HL-60/S4 (cell line): ENCODE results near the gene EFCC1.

Experiments used
- in situ Hi-C: fragments of 300-500 bp; cut with MboI; formaldehyde crosslinking; loops from 2 replicates; pipeline ENCODE4 v1.14.3; 2022; ENCODE audit warnings: low sequenced_read_pairs

EFCC1 gene

DNA sequence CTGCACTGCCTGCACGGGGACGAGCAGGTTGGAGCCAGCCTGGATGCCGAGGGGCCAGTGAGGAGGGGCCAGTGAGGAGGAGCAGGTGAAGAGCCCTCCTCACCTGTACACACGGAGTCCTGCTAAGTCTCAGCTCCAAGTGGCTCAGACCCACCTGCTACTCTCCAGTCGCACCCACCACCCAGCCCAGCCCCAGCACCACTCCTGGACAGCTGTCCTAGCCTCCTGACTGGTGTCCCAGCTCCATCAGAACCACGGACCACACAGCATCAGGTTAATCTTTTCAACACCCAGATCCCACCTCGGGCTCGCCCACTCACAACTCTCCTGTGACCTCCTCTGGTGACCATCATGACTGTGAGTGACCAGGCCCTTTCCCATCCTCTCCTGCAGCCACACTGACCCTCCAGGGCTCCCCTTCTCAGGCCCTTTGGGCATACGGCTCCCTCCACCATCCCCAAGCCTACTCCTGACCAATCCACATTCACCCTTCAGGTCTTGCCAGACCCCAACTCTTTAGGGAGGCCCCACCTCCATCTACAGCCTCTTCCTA lies 13.8 kb downstream of the EFCC1 start:
- in situ Hi-C loops, result no loop called here

DNA sequence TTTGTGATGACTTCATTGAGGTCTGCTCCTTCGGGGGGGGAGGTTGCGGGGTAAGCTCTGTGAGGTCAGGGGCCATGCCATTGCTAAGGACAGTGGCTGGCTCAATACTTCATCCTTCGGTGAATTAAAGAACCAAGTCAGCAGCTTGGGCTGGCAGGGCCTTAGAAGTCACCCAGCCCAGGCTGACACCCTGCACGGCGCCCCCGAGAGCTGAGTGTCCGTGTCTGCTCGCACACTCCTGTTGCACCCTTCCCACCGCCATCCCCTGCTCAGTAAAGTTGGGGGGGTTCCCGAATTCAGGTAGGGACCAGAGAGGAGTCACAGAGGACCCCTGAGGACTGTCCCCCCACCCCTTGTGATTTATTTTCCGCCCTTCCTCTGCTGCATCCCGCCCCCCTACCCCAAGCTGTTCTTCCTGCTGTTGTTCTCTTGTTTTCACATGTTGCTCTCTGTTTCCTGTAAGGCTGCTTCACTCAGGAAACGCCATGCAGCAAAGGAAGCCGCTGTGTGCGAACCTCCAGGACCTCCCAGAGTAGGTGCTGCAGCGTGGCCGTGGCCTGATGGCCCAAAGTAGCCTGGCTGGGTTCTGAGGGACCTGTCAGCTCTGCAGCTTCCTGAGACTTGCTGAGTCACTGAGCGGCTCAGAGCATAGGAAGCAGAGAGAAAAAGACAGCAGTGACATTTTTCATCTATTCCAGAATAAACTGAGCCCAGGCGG lies 14.4 kb downstream of the EFCC1 start:
- in situ Hi-C loops, result no loop called here

DNA sequence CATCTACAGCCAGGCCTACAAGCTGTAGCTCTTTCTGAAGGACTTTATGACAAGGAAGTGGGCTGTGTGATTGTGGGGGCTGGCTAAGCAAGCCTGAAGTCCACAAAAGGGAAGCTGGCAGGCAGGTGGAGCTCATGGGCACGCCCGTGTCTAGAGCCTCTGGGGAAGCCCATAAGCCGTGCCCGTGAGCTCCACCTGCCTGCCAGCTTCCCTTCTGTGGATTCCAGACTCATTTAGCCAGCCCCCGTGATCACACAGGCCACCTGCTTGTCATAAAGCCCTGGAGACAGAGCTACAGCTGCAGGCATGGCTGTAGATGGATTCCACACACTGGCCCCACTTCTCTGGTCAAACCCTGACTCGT lies 15.2 kb downstream of the EFCC1 start:
- in situ Hi-C loops, result no loop called here

DNA sequence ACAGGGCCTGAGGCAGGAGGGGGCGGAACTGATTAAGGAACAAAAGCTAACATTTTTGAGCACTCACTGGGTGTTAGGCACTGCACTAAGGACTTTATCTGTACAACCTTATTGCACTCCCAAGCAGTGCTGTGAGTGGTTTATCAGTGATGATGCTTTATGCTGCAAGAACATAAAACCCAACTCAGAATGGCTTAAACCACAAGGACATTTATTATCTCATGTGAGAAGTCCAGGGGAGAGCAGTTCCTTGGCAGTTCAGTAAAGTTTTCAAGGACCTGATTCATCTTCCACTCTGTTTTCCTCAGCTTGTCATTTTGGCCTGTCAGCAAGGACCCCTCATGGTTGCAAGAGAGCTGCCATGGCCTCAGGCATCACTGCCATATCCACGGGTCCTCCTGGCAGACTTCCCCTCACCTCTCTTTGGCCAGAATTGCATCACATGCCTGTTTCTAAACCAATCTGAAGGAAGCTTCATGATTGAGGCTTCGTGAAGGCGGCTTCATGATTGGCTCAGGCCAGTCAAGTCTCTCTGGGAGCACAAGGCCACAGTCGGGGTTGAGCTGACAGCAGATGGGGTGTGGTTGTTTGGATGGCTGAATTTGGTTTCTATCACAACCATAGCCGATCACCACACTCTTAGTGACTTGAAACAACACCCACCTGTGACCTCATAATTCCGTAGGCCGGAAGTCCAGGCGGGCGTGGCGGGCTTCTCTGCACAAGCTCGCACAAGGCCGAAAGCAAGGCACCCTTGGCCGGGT lies 15.8 kb downstream of the EFCC1 start:
- in situ Hi-C loops, result no loop called here

DNA sequence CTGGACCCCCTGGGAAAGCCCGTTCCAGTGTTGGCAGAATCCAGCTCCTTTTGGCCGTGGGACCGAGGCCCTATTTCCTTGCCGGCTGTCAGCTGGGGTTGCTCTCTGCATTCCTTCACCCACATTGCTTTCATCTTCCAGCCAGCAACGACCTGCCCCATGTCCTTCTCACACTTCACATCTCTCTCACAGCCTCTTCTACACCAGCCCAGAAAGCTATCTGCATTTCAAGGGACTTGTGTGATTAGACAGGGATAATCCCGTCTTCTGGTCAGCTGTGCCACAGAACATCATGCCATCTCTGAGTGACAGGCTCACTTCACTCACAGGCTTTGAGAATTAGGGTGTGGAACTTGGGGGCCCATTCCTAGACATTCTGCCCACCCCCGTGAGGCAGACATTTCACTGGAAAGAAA lies 16.4 kb downstream of the EFCC1 start:
- in situ Hi-C loops, result no loop called here

DNA sequence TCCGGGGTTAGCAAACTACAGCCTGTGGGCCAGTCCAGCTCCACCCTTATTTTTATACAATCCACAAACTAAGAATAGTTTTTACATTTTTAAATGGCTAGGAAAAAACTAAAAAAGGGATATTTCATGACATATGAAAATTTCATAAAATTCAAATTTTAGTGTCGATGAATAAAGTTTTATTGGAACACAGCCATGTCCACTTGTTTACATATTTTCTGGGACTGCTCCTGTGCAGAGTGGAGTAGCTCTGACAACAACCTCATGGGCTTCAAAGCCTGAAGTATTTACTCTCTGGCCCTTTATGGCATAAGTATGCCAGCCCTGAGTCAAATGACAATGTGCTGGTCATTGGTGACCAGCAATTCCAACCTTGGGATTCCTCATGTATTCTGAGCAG lies 17.2 kb downstream of the EFCC1 start:
- in situ Hi-C loops, result no loop called here

DNA sequence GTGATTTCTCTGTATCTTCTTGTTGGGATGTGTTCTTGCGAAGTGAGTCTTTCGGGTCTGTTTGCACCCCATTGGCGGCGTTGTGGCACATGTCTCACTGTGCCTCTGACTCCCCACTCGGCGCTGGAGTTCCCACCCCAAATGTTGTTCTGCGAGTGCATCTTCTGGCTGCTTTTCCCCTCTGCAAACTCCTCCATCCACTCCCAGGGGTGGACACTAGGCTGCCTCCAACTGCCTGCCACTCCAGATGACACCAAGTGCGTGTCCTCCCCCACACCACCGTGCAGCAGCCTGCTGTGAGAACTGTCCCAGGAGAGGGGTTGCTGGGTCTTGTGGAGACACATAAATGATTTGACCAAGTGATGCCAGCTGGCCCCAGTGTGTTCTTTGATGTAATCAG lies 17.6 kb downstream of the EFCC1 start:
- in situ Hi-C loops, result no loop called here

DNA sequence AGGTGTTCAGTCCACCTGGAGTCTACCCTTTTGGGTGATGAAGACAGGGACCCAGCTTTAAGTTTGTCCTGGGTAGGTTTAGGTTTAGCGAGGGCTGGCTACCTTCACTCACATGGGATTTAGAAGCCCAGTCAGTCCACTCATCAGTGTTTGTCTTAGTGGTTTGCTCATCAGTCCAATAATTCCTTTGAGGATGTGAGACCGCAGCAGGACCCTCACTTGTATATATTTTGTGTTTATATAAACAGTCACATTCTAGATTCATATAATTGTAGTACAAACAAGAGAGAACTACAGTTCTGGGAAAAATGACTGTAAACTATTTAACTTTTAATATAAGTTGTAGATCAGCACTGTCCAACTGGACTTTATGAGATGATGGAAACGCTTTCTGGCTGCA lies 18.2 kb downstream of the EFCC1 start:
- in situ Hi-C loops, result no loop called here

DNA sequence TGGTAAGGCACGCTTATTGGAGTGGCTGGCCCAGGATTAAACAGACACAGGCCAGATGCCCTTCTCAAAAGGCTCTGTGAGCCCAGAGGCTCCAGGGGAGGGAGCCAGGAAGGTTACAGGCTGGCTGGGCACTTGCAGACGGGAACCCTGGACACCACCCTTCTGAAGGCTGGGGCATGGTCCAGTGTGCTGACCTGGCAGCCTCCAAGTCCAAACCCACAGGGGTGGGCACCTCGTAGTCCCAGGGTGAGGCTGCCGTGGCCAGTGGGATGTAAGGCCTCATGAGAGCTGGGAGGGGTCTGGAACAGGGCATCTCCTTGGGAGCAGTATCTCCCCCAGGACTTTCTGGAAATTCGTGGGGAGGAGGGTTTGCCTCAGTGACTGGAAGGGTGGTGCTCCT lies 19.6 kb downstream of the EFCC1 start:
- in situ Hi-C loops, result loop anchor here (5.0 kb wide), 1 partner anchor 38 kb away; no protein-coding TSS in a partner anchor

DNA sequence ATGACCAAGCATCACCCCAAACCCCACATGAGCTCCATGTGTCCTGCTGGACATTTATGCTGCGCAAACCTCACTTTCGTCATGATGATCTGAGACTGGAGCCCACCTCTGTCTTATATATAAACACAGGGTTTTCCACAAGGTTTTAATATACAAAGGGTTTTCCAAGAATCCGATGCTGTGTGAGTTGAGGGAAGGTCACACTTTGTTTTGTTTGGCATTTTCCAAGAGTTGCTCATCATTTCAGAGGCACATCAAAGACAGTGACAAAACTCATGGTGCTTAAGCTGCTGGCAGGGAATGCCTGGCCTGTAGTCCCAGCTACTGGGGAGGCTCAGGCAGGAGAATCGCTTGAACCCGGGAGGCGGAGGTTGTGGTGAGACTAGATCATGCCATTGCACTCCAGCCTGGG lies 20.0 kb downstream of the EFCC1 start:
- in situ Hi-C loops, result loop anchor here (5.0 kb wide), 1 partner anchor 39 kb away; no protein-coding TSS in a partner anchor

DNA sequence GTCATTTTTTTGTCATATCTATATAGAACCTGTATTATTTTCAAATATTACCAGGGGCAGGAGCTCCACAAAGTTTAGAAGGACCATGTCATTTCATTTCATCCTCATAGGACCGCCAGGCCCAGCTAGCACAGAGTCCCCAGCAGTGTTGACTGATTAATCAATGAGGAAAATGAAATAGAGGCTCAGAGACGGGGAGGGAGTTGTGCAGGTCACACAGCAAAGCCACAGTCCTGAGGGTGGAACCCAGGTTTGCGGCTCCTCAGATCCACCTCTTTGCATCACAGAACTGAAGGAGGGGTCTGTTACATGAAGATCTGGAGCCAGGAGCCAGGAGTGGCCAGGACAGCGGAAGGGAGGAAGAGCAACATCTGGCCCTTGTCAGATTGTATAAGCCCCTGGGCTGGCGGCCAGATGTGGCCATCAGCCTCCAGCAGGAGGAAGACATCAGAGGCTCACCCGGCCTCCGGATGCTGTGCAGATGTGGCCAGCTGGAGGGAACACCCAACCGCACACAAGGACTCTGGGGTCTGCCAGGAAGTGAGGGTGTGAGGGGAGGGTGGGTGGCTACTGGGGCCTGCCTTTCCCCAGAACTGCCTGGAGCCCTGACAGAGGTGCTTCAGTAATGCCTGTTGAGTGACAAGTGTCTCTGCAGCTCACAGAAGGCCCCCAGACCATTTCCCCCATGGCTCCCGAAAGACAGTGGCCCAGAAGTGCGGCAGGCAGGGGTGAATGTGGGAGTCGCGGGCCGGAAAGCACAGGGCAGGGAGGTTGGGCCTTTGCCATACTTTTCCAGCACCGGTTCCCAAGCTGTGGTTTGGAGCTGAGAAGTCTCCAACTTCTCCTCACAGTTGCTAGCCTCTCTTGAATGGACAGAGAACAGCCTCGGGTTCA lies 21.3 kb downstream of the EFCC1 start:
- in situ Hi-C loops, result loop anchor here (5.0 kb wide), 1 partner anchor 40 kb away; no protein-coding TSS in a partner anchor

DNA sequence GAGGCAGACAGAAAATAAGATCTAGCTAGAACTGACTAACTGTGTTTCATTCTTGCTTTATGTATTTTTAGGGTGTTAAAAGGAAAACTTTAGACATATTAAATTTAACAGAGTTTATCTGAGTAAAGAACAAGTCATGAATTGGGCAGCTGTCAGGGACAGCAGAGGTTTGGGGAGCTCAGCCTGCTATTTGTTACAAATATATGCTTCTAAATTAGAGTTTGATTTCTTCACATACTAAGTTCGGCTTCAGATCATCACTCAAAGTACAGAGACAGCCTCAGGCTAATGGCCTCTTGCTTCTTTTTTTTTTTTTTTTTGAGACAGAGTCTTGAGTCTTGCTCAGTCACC lies 21.9 kb downstream of the EFCC1 start:
- in situ Hi-C loops, result loop anchor here (5.0 kb wide), 1 partner anchor 41 kb away; no protein-coding TSS in a partner anchor

DNA sequence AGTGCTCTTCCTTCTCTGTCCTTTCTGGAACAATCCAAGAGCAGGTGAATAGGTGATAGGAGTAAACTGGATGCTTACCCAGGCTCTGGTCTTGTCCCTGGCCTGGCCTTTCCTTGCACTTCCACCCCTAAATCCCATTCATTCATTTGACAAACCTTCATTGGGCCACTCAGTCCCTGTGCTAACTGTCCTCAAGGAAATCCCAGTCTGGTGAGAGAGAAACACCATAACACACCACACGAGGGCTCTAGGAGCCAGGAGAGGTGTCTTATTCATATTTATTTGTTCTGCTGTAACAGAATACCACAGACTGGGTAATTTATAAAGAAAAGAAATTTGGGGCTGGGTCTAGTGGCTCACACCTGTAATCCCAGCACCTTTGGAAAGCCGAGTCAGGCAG lies 22.8 kb downstream of the EFCC1 start:
- in situ Hi-C loops, result loop anchor here (5.0 kb wide), 1 partner anchor 42 kb away; no protein-coding TSS in a partner anchor

DNA sequence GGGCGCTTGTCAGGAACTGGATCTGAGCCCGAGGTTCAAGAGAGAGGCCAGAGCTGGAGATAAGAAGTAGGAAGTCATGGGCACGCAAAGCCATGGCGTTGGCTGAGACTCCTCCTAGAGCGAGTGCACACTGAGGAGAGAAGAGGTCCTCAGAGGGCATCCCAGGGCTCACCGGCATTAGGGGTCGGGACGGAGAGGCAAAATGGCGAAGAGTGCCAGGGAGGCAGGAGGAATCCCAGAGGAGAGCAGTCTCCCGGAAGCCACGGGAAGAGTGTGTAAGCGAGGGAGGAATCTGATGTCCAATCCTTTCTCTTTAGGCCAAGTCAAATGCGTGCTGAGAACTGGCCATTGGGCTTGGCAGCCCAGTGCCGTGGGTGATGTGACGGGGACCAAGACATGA lies 24.0 kb downstream of the EFCC1 start:
- in situ Hi-C loops, result no loop called here

DNA sequence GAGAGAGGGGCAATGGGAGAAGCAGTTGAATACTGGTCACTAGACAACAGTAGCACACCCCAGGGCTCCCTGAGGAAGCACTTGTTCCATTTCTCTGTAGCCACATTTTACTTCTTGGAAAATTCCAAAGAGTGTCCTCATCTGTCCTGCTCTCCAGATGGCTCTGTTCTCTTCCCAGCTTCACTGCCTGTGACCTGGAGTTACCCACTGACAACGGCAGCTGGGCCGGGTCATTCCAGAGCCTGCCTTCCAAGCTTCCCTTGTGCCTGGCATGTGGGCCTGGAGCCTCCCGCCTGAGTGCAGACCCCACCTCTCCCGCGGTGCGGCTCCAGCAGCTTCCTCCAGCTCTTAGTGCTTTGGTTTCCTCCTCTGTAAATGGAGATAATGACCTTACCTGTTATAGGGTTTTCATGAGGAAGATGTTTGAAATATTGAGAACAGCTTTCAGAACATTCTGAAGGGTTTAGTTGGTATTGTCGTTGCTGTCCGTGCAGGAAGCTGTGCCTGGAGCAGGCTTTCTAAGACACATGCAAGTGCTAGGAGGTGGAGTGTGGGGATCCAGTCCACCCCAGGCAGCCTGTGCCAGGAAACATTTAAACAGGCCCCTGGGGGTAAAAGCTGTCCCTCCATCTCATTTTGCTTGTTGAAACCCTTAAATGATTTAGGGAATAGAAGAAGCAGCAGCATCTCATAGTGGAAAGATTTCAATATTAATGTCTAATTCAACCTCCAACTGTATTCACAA lies 24.8 kb downstream of the EFCC1 start:
- in situ Hi-C loops, result no loop called here

DNA sequence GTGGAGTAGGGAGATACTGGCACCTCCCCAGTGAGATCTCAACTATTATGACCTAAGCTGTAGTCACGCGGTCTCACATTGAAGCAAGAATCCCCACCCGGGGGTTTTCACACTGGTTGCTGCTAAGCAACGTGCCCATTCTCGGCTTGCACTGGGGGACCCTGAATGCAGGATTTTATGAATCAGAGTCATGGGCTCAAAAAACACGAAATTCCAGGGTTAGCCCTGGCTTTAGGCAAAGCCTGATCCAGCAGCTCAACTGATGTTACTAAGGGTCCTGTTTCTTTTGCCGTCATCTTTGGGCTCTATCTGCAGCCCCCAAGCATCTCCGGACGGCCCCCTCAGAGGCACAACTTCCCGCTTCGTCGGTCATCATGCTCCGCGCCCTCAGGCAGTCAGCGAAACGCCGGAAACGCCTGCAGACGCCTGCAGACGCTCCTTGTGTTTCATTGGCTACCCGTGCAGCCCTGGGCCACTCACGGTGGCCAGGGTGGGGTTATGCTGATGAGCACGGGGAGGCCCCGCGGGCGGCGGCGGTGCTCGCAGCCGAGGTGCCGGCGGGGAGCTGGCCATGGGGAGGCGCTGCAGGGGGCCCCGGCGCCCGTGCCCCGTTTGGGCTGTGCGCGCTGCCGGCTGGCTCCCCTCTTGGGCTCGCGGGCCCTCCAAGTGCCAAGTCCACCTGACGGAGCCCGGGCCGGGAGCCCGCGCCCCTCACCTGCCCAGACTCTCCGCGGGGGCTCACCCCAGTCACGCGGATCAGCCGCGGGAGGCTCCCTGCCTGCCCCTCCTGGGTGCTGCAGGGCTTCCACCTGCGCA lies 25.8 kb downstream of the EFCC1 start:
- in situ Hi-C loops, result no loop called here

DNA sequence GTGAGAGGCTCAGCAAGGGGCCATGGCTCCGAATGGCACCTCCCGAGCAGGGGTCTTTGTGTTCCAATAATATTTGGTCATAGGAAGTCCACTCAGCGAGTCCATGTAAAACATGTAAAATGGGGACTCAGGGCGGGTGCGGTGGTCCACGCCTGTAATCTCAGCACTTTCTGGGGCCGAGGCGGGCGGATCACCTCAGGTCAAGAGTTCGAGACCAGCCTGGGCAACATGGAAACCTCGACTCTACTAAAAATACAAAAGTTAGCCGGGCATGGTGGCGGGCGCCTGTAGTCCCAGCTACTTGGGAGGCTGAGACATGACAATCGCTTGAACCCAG lies 26.4 kb downstream of the EFCC1 start:
- in situ Hi-C loops, result no loop called here

DNA sequence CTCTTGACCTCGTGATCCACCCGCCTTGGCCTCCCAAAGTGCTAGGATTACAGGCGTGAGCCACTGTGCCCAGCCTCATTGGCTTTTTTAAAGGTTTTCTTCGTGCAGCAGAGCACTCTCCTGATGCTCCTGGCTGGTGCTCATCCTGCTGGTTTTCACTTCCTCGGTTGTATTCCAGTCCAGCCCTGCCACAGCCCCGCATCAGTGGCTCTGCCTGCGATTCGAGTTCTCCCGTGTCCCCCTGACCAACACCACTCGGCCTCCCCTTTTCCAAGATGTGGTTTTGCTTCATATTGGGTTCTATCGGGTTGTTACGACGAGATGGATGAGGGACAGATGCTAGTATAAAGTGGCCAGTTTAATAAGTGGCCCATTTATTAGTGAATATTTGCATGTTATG lies 27.8 kb downstream of the EFCC1 start:
- in situ Hi-C loops, result no loop called here

DNA sequence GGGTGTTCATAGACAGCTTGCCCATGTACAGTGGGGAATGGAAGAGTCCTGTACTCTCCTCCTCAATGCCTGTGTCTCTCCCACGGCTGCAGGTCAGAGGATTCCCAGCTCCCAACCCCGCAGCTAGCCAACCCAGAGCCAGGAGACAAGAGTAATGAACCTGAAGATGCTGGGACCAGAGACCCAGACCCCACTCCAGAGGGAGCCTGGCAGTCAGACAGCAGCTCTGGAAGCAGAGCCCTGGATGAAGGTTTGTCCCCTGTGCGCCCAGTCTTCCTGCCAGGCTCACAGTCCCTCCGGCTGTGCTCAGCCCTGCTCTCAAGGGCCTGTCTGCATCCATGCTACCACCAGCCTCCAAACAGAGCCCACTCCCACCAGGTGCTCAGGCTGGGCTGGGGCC lies 29.5 kb downstream of the EFCC1 start:
- in situ Hi-C loops, result no loop called here
